ENCODE data around the gene QRICH2. TPM values are rescaled to one million over a fixed set of nuclear protein-coding genes. Genes with fewer than 3 reads are reported as not detected.

Gene QRICH2
- 1 to 10 TPM; 2.0 to 5.0 (median 3.3) TPM for total RNA-seq
- 1 to 10 TPM in 2 of 3 donors, under 1 TPM in 1; 0.69 to 3.2 (median 1.8) TPM for polyA plus RNA-seq

DNA sequence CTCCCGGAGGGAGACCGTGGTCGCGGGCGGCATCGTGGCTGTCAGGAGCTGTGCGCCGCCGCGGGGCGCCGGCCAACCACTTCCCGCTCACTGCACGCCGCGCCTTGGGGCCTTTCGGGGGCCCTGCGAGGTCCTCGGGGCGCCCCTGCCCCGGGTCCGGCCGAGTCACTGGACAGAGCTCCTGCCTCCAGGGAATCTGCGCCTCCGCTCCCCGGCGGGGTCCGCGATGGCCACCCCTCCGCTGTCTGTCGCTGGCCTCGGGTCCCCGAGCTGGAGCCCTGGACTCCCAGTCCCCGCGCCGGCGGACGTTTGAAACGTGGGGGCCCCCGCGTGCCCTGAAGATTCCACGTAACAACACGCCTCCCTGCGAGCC lies at the start of gene QRICH2:
Gene QRICH2, minus strand, starts transcription at position 311 of the 373 bp plus-strand sequence. Its CDS starts 278 bp downstream, at position 33.
- intact Hi-C loops (cut with DNase I): no loop called here
- Histone ChIP-seq H3K36me3 (peaks cover 7 to 49% (median 10%) of the 10 kb centered on the region in 4 donors), H3K9me3 (no peaks in the 10 kb centered on the region), H3K4me1 (no peaks in the 10 kb centered on the region), H3K4me3 (no peak within 1 kb of the TSS), H3K27ac (no peak within 1 kb of the TSS), H3K27me3 (no peaks in the 10 kb centered on the region)
- 98% methylated on average over 44 of the region's 44 CpGs for WGBS, 2 donors
- TF ChIP-seq EP300 (IDR thresholded peaks at IDR 0.05): no peak
- TF ChIP-seq POLR2A (IDR thresholded peaks at IDR 0.05): no peak
- no peak for TF ChIP-seq POLR2AphosphoS5 (IDR thresholded peaks at IDR 0.05)
- no peak for TF ChIP-seq CTCF (IDR thresholded peaks at IDR 0.05)
- DNase-seq: peak; percentile 59

GRCh38 chr17:76357597-76358158 lies 49.6 kb upstream of the QRICH2 start:
- TF ChIP-seq EP300 (IDR thresholded peaks at IDR 0.05) (no peak), POLR2AphosphoS5 (IDR thresholded peaks at IDR 0.05) (no peak), CTCF (IDR thresholded peaks at IDR 0.05) (no peak), POLR2A (IDR thresholded peaks at IDR 0.05) (no peak)
- Histone ChIP-seq H3K36me3 (no peaks in the 10 kb centered on the region), H3K27me3 (no peaks in the 10 kb centered on the region), H3K27ac (no peak overlapping the region), H3K4me3 (no peak overlapping the region), H3K9me3 (no peaks in the 10 kb centered on the region), H3K4me1 (peaks cover 3 to 20% (median 16%) of the 10 kb centered on the region in 4 donors)
- no peak for DNase-seq
- intact Hi-C loops (cut with DNase I): no loop called here
- 86 to 93% methylated on average over 6 of the region's 6 CpGs for WGBS, 2 donors

- no peak for DNase-seq
- H3K27me3 ChIP-seq: no peaks in the 10 kb centered on the region
- H3K9me3 ChIP-seq: no peaks in the 10 kb centered on the region
- intact Hi-C loops (cut with DNase I): no loop called here
- WGBS, 2 donors: 17 to 64% methylated on average over 12 of the region's 12 CpGs
- peaks cover 3 to 20% (median 17%) of the 10 kb centered on the region in 4 donors for H3K4me1 ChIP-seq
- H3K36me3 ChIP-seq: no peaks in the 10 kb centered on the region
- no peak overlapping the region for H3K27ac ChIP-seq
- no peak for TF ChIP-seq POLR2A (IDR thresholded peaks at IDR 0.05)
- TF ChIP-seq EP300 (IDR thresholded peaks at IDR 0.05): no peak
- TF ChIP-seq POLR2AphosphoS5 (IDR thresholded peaks at IDR 0.05): no peak
- no peak for TF ChIP-seq CTCF (IDR thresholded peaks at IDR 0.05)
- H3K4me3 ChIP-seq: no peak overlapping the region
Measured at GRCh38 chr17:76356803-76357456, 48.9 kb upstream of the QRICH2 start.

DNA sequence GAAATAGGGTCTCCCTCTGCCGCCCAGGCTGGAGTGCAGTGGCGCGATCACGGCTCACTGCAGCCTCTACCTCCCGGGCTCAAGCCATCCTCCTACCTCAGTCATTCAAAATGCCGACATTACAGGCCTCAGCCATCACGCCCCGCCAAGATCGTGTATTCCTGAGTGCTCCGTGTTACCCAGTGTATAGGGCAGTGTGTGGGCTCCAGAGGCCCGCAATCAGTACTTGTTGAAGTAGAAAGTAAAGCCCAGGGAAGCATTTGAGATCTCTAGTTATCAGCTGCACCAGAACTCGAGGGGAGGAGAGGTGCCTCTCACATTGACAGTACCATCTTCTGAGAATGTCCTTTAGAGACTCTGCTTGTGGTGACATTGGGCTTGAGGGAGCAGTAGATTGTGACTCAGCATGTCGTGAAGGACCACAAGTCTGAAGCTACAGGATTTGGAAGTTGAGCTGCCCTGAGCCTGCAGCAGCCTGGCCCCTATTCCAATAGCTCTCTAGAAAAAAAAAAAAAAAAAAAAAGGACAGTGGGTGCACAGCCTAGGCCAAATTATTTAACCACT lies 46.8 kb upstream of the QRICH2 start:
- no peak overlapping the region for H3K27ac ChIP-seq
- WGBS, 2 donors: 66 to 70% methylated on average over 13 of the region's 13 CpGs
- H3K36me3 ChIP-seq: no peaks in the 10 kb centered on the region
- intact Hi-C loops (cut with DNase I): no loop called here
- peaks cover 3 to 21% (median 18%) of the 10 kb centered on the region in 4 donors for H3K4me1 ChIP-seq
- no peaks in the 10 kb centered on the region for H3K9me3 ChIP-seq
- TF ChIP-seq POLR2AphosphoS5 (IDR thresholded peaks at IDR 0.05) (no peak), POLR2A (IDR thresholded peaks at IDR 0.05) (no peak), EP300 (IDR thresholded peaks at IDR 0.05) (no peak), CTCF (IDR thresholded peaks at IDR 0.05) (no peak)
- DNase-seq: no peak
- H3K27me3 ChIP-seq: no peaks in the 10 kb centered on the region
- H3K4me3 ChIP-seq: peak overlapping the region in 2 of 4 donors; percentile 85 to 98
